ENCODE results near the gene FPR2. TPM values are rescaled to one million over a fixed set of nuclear protein-coding genes. Genes with fewer than 3 reads are reported as not detected.

The FPR2 gene, protein sequence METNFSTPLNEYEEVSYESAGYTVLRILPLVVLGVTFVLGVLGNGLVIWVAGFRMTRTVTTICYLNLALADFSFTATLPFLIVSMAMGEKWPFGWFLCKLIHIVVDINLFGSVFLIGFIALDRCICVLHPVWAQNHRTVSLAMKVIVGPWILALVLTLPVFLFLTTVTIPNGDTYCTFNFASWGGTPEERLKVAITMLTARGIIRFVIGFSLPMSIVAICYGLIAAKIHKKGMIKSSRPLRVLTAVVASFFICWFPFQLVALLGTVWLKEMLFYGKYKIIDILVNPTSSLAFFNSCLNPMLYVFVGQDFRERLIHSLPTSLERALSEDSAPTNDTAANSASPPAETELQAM
- total RNA-seq: not detected

GRCh38 chr19:51760697-51761356 is at the start of gene FPR2:
Gene FPR2, plus strand, starts transcription at chr19:51761180. Its CDS starts 7,479 bp downstream, at chr19:51768659.

DNA sequence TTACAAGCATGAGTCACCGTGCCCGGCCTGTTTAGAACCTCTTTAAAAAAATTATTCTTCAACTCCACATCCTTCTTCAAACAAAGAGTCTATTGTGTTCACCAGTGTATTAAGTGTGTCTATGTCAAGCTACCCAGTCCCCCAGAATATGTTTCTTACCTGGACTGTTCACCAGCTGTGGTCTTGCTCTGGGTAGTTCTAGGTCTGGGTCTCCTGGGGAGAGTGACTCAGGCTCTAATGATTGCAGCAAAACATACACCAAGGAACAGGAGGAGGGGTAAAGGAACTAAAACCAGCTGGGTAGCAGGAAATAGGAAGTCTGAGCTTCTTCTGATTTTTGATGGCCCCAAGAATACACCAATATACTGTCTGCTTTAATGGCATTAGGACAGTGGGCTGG is 9.3 kb upstream of the FPR2 start, which contains the start of gene FPR1:
Gene FPR1, minus strand, starts transcription at position 224 of the 400 bp plus-strand sequence. CDS start 4,884 bp downstream, outside the sequence.

GRCh38 chr19:51794885-51795490 is 34.0 kb downstream of the FPR2 start, which contains the start of gene FPR3:
Gene FPR3, plus strand, starts transcription at chr19:51795157. Its CDS starts 28,592 bp downstream, at chr19:51823749.

Other genes with a start within 250 kb of the FPR2 start
- not detected for gene SIGLEC6, start 229.5 kb upstream of the FPR2 start, total RNA-seq
- gene ZNF175, start 189.9 kb upstream of the FPR2 start, total RNA-seq: 1 to 10 TPM; 4.3 to 6.5 TPM
- gene SIGLEC5, start 130.8 kb upstream of the FPR2 start, total RNA-seq: not detected
- not detected for gene SIGLEC14, start 114.4 kb upstream of the FPR2 start, total RNA-seq
- gene SPACA6, start 67.8 kb upstream of the FPR2 start, total RNA-seq: 1 to 10 TPM; 3.1 to 4.7 TPM
- gene HAS1, start 37.2 kb upstream of the FPR2 start, total RNA-seq: 1 to 10 TPM in 1 of 2 donors, under 1 TPM in 1; under 0.01 to 1.7 TPM
- gene FPR1, start 9.3 kb upstream of the FPR2 start, total RNA-seq: under 1 TPM in 1 of 2 donors, not detected in 1; 0.34 TPM
- not detected for gene FPR3, start 34.0 kb downstream of the FPR2 start, total RNA-seq
- 1 to 10 TPM; 3.0 to 4.1 TPM for gene ZNF577, start 126.8 kb downstream of the FPR2 start, total RNA-seq
- 10 to 100 TPM in 1 of 2 donors, 1 to 10 TPM in 1; 8.3 to 11.4 TPM for gene ZNF649, start 143.8 kb downstream of the FPR2 start, total RNA-seq
- 1 to 10 TPM; 4.5 to 7.3 TPM for gene ZNF613, start 166.3 kb downstream of the FPR2 start, total RNA-seq
- 1 to 10 TPM; 6.0 to 8.3 TPM for gene ZNF350, start 225.7 kb downstream of the FPR2 start, total RNA-seq
- gene ZNF615, start 247.0 kb downstream of the FPR2 start, total RNA-seq: 1 to 10 TPM; 5.2 to 7.3 TPM

Data from melanocyte of skin (primary cell).